Upper lobe of right lung (tissue), 1 donor: ENCODE data around the gene ENDOG. TPM values are rescaled to one million over a fixed set of nuclear protein-coding genes. Genes with fewer than 3 reads are reported as not detected.
"Not testable (repeated sequence)": the region's sequence is repeated elsewhere in the genome, so short reads cannot be mapped to it uniquely, and the experiment has no call there.

ENCODE experiments used
- ATAC-seq: fragments of 200-7000 bp; cut with Tn5 transposase; one replicate; pipeline ENCODE4 v1.9.1; 2020; ENCODE audit warnings: mild to moderate bottlenecking, moderate library complexity
- DNase-seq: peaks from one replicate; pipeline ENCODE4 v3.0.0-alpha.2; 2020
- H3K27ac ChIP-seq: fragments of 200-600 bp; one replicate; pipeline ENCODE4 v1.8.0; 2022
- H3K27me3 ChIP-seq: fragments of 200-600 bp; one replicate; pipeline ENCODE4 v1.8.0; 2022; ENCODE audit warnings: mild to moderate bottlenecking
- H3K36me3 ChIP-seq: fragments of 200-600 bp; one replicate; pipeline ENCODE4 v1.8.0; 2022
- H3K4me1 ChIP-seq: fragments of 200-600 bp; one replicate; pipeline ENCODE4 v1.8.0; 2022
- H3K4me3 ChIP-seq: fragments of 200-600 bp; one replicate; pipeline ENCODE4 v1.8.0; 2022; ENCODE audit warnings: mild to moderate bottlenecking
- H3K9me3 ChIP-seq: fragments of 200-600 bp; one replicate; pipeline ENCODE4 v1.8.0; 2022
- CTCF ChIP-seq: fragments of 200-600 bp; IDR thresholded peaks from one replicate; pipeline ENCODE4 v1.8.0; 2022; ENCODE audit warnings: antibody characterized with exemption
- intact Hi-C: fragments of 100-400 bp; cut with DNase I; formaldehyde crosslinking; loops from one replicate; pipeline ENCODE4 v1.11.0; 2022
- total RNA-seq: library from RNA; stranded (reverse); fragmentation: NEBNext Ultra II Directional; extraction: Animal tissue kit (Norgen Biotek cat#: 25700); gene quantifications from one replicate; pipeline ENCODE4 v1.2.1, GENCODE V29; 2021
- donor health status: DM: no; HTN: yes; CAD: no; lungs with severe emphysema.

Gene ENDOG
- total RNA-seq, 1 donor from 2014 or later, result 18.6 TPM

GRCh38 chr9:128836509-128837145 lies 18.3 kb downstream of the ENDOG start:
- DNase-seq, result no peak
- no peaks in the 10 kb centered on the region for H3K4me1 ChIP-seq
- no peaks in the 10 kb centered on the region for H3K9me3 ChIP-seq
- H3K36me3 ChIP-seq, result no peaks in the 10 kb centered on the region
- ATAC-seq, result no peak
- TF ChIP-seq CTCF, result no peak
- H3K27me3 ChIP-seq, result no peaks in the 10 kb centered on the region
- H3K27ac ChIP-seq, result no peak overlapping the region
- no peak overlapping the region for H3K4me3 ChIP-seq
- intact Hi-C loops, result no loop called here

- no peak overlapping the region for H3K4me3 ChIP-seq
- no peaks in the 10 kb centered on the region for H3K27me3 ChIP-seq
- DNase-seq, result no peak
- no peaks in the 10 kb centered on the region for H3K36me3 ChIP-seq
- H3K27ac ChIP-seq, result no peak overlapping the region
- ATAC-seq, result no peak
- no peaks in the 10 kb centered on the region for H3K9me3 ChIP-seq
- intact Hi-C loops, result no loop called here
- H3K4me1 ChIP-seq, result no peaks in the 10 kb centered on the region
- no peak for TF ChIP-seq CTCF
These were observed 20.0 kb downstream of the ENDOG start for GRCh38 chr9:128838338-128838737.

- no peak overlapping the region for H3K4me3 ChIP-seq
- no peaks in the 10 kb centered on the region for H3K9me3 ChIP-seq
- intact Hi-C loops, result no loop called here
- no peak overlapping the region for H3K27ac ChIP-seq
- no peaks in the 10 kb centered on the region for H3K4me1 ChIP-seq
- no peaks in the 10 kb centered on the region for H3K27me3 ChIP-seq
- no peak for ATAC-seq
- no peak for DNase-seq
- no peak for TF ChIP-seq CTCF
- H3K36me3 ChIP-seq, result no peaks in the 10 kb centered on the region
These were observed 22.2 kb downstream of the ENDOG start for GRCh38 chr9:128840524-128840923.

GRCh38 chr9:128841694-128842492 lies 23.6 kb downstream of the ENDOG start:
- Histone ChIP-seq H3K4me3 (no peak overlapping the region), H3K9me3 (no peaks in the 10 kb centered on the region), H3K27me3 (no peaks in the 10 kb centered on the region), H3K27ac (no peak overlapping the region), H3K36me3 (no peaks in the 10 kb centered on the region), H3K4me1 (no peaks in the 10 kb centered on the region)
- ATAC-seq (no peak), DNase-seq (no peak)
- intact Hi-C loops, result no loop called here
- no peak for TF ChIP-seq CTCF

GRCh38 chr9:128843171-128843570 lies 24.9 kb downstream of the ENDOG start:
- intact Hi-C loops, H3K27ac ChIP-seq, DNase-seq, ATAC-seq, H3K27me3 ChIP-seq, H3K9me3 ChIP-seq, H3K4me1 ChIP-seq, H3K4me3 ChIP-seq, H3K36me3 ChIP-seq: not testable (repeated sequence)

GRCh38 chr9:128845186-128845931 lies 27.1 kb downstream of the ENDOG start:
- ATAC-seq (peak; percentile 35), DNase-seq (no peak)
- no peaks in the 10 kb centered on the region for H3K27me3 ChIP-seq
- no peak overlapping the region for H3K27ac ChIP-seq
- no peaks in the 10 kb centered on the region for H3K36me3 ChIP-seq
- TF ChIP-seq CTCF, result no peak
- H3K4me3 ChIP-seq, result no peak overlapping the region
- H3K9me3 ChIP-seq, result no peaks in the 10 kb centered on the region
- no peaks in the 10 kb centered on the region for H3K4me1 ChIP-seq
- intact Hi-C loops, result no loop called here
